ENCODE measurements around the gene PROB1.
"Not testable (repeated sequence)": the region's sequence is repeated elsewhere in the genome, so short reads cannot be mapped to it uniquely, and the experiment has no call there.

The PROB1 gene

DNA sequence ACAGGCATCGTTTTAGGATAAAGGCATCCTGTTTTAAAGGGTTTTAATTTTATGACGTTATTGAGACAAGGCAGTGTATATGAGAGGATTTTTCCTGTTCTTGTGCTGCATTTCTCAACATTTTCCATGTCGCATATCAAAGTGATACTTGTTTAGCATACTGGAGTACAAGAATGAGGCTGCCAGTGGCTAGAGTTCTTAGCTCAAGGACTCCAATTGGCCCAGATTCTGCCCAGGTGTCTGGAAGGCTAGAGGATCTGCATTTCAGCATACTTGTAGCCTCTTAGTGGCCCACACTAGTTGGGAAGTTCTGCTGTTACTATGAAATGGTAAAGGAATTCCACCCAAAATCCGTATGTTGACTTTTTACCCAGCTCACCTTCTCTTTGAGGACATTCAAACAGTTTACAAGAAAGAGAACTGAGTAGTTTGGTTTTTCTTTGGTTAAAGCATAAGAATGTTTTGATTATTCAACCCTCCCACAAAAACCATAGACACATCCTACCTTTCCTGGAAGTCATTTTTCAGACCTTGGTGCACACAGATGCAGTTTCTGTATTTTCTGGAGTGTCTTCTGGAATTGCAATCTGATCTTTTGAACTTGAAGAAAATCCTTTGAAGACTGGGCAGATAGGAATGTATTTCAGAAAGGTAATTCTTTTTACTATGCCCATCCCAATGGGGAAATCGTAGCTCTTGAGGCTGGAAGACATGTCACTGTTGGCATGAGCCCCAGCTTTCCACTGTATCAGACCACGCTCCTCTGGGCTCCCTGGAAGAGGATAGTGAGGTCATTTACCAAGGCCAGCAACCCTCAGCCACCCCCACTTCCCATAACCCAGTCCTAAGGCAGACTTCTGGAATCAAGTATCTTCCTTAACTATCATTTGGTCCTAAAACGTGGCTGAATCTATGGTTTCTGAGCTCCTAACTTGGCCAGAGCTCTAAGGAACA, 23.1 kb downstream of the PROB1 start:
- H3K36me3 ChIP-seq (ENCODE audit: control insufficient read depth, insufficient read depth, low read length): peaks cover 48% of the 10 kb centered on the region
- H3K4me1 ChIP-seq (ENCODE audit: control insufficient read depth, insufficient read depth, low read length): no peaks in the 10 kb centered on the region
- H3K9me3 ChIP-seq (ENCODE audit: control insufficient read depth, insufficient read depth, low read depth, low read length): no peaks in the 10 kb centered on the region
- H3K9ac ChIP-seq (ENCODE audit: low read length): no peak overlapping the region
- no peak overlapping the region for H3K4me3 ChIP-seq (ENCODE audit: low read depth, low read length)
- H3K27ac ChIP-seq (ENCODE audit: low read depth, low read length): no peak overlapping the region
- no peaks in the 10 kb centered on the region for H3K27me3 ChIP-seq (ENCODE audit: control insufficient read depth, insufficient read depth, low read length)

DNA sequence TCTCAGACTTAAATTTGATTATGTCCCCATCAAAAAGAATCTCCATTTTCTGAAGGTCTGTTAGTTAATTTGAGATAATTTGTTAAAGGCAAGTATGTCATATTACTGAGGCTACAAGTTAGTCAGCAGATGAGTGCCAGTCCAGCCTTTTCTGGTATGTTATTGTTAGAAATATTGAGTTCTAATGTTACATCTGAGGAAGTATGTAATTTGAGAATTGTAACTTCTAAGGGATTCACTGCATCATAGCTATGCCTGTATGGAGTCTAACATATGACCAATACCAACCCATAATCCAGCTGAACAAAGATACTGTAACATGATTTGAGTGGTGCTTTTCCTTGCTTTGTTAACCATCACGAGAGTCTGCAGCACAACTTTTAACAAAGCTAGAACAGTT, 25.7 kb downstream of the PROB1 start:
- Histone ChIP-seq H3K9me3 (ENCODE audit: control insufficient read depth, insufficient read depth, low read depth, low read length) (no peaks in the 10 kb centered on the region), H3K9ac (ENCODE audit: low read length) (no peak overlapping the region), H3K27ac (ENCODE audit: low read depth, low read length) (no peak overlapping the region), H3K4me3 (ENCODE audit: low read depth, low read length) (no peak overlapping the region), H3K36me3 (ENCODE audit: control insufficient read depth, insufficient read depth, low read length) (peaks cover 72% of the 10 kb centered on the region), H3K27me3 (ENCODE audit: control insufficient read depth, insufficient read depth, low read length) (no peaks in the 10 kb centered on the region), H3K4me1 (ENCODE audit: control insufficient read depth, insufficient read depth, low read length) (no peaks in the 10 kb centered on the region)

DNA sequence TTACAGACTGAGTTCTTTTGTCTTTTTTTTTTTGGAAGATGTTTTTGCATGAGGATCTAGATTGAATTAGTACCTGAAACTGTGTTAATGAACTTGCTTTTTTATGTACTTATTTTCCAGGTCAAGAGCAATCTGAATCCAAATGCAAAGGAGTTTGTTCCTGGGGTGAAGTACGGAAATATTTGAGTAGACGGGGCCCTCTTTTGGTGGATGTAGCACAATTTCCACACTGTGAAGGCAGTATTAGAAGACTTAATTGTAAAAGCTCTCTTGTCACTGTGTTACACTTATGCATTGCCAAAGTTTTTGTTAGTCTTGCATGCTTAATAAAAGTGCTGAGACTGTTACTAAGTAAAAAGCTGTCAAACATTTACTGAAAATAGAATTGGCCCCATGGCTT, 26.3 kb downstream of the PROB1 start:
- no peak overlapping the region for H3K27ac ChIP-seq (ENCODE audit: low read depth, low read length)
- no peak overlapping the region for H3K9ac ChIP-seq (ENCODE audit: low read length)
- no peak overlapping the region for H3K4me3 ChIP-seq (ENCODE audit: low read depth, low read length)
- H3K27me3 ChIP-seq (ENCODE audit: control insufficient read depth, insufficient read depth, low read length): no peaks in the 10 kb centered on the region
- H3K36me3 ChIP-seq (ENCODE audit: control insufficient read depth, insufficient read depth, low read length): peaks cover 77% of the 10 kb centered on the region
- no peaks in the 10 kb centered on the region for H3K9me3 ChIP-seq (ENCODE audit: control insufficient read depth, insufficient read depth, low read depth, low read length)
- H3K4me1 ChIP-seq (ENCODE audit: control insufficient read depth, insufficient read depth, low read length): no peaks in the 10 kb centered on the region

DNA sequence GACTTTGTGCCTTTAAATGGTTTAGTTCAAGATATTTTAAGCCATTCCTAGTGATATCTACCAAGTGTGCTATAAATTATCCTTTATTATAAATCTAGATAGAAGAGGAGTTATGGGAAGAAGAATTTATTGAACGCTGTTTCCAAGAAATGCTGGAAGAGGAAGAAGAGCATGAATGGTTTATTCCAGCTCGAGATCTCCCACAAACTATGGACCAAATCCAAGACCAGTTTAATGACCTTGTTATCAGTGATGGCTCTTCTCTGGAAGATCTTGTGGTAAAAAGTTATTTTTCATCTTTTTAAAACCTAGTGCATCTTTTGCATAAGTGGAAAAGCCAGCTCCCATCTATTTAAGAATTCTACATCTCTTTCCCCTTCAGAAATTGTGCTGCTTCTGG, 30.4 kb downstream of the PROB1 start:
- H3K4me1 ChIP-seq (ENCODE audit: control insufficient read depth, insufficient read depth, low read length): no peaks in the 10 kb centered on the region
- no peak overlapping the region for H3K4me3 ChIP-seq (ENCODE audit: low read depth, low read length)
- no peak overlapping the region for H3K27ac ChIP-seq (ENCODE audit: low read depth, low read length)
- peaks cover 59% of the 10 kb centered on the region for H3K36me3 ChIP-seq (ENCODE audit: control insufficient read depth, insufficient read depth, low read length)
- H3K27me3 ChIP-seq (ENCODE audit: control insufficient read depth, insufficient read depth, low read length): no peaks in the 10 kb centered on the region
- no peak overlapping the region for H3K9ac ChIP-seq (ENCODE audit: low read length)
- H3K9me3 ChIP-seq (ENCODE audit: control insufficient read depth, insufficient read depth, low read depth, low read length): no peaks in the 10 kb centered on the region

- Histone ChIP-seq H3K9ac (ENCODE audit: low read length) (no peak overlapping the region), H3K27me3 (ENCODE audit: control insufficient read depth, insufficient read depth, low read length) (no peaks in the 10 kb centered on the region), H3K36me3 (ENCODE audit: control insufficient read depth, insufficient read depth, low read length) (peaks cover 54% of the 10 kb centered on the region), H3K9me3 (ENCODE audit: control insufficient read depth, insufficient read depth, low read depth, low read length) (no peaks in the 10 kb centered on the region), H3K27ac (ENCODE audit: low read depth, low read length) (no peak overlapping the region), H3K4me3 (ENCODE audit: low read depth, low read length) (no peak overlapping the region), H3K4me1 (ENCODE audit: control insufficient read depth, insufficient read depth, low read length) (no peaks in the 10 kb centered on the region)
Observed at GRCh38 chr5:139363937-139364336, 31.0 kb downstream of the PROB1 start.

DNA sequence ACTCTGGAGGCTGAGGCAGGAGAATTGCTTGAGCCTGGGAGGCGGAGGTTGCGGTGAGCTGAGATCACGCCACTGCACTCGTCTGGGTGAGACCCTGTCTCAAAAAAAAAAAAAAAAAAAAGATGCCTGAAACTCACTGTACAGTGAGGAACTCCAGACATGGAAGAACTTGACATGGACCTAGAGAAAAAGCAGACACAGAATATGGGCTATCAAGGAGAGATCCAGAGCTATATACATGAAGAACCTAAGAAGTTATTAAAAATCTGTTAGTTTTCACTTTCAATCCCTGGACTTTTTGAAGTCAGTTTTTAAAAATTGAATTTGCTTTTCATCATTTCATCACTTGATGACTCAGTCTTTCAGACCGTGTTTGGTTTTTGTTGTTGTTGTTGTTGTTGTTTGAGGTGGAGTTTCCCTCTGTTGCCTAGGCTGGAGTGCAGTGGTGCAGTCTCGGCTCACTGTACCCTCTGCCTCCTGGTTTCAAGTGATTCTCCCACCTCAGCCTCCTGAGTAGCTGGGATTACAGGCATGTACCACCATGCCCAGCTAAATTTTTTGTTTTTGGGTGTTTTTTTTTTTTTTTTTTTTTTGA, 33.0 kb downstream of the PROB1 start:
- Histone ChIP-seq H3K36me3 (ENCODE audit: control insufficient read depth, insufficient read depth, low read length) (peaks cover 48% of the 10 kb centered on the region), H3K9me3 (ENCODE audit: control insufficient read depth, insufficient read depth, low read depth, low read length) (no peaks in the 10 kb centered on the region), H3K27me3 (ENCODE audit: control insufficient read depth, insufficient read depth, low read length) (no peaks in the 10 kb centered on the region), H3K4me3 (ENCODE audit: low read depth, low read length) (no peak overlapping the region), H3K27ac (ENCODE audit: low read depth, low read length) (no peak overlapping the region), H3K9ac (ENCODE audit: low read length) (no peak overlapping the region), H3K4me1 (ENCODE audit: control insufficient read depth, insufficient read depth, low read length) (no peaks in the 10 kb centered on the region)

DNA sequence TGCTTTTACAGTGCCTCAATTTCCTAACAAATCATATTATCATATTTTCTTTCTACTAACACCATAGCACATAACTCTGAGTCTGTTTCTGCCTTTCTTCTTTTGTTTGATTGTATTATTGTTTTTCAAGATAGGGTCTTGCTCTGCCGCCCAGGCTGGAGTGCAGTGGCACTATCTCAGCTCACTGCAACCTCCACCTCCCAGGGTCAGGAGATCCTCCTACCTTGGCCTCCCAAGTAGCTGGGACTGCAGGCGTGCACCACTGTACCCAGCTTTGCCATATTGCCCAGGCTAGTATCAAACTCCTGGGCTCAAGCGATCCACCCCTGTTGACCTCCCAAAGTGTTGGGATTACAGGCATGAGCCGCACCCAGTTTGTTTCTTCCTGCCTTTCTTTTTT, 34.5 kb downstream of the PROB1 start:
- Histone ChIP-seq H3K4me1 (ENCODE audit: control insufficient read depth, insufficient read depth, low read length) (no peaks in the 10 kb centered on the region), H3K4me3 (ENCODE audit: low read depth, low read length) (no peak overlapping the region), H3K36me3 (ENCODE audit: control insufficient read depth, insufficient read depth, low read length) (peaks cover 33% of the 10 kb centered on the region), H3K9ac (ENCODE audit: low read length) (no peak overlapping the region), H3K27ac (ENCODE audit: low read depth, low read length) (no peak overlapping the region), H3K9me3 (ENCODE audit: control insufficient read depth, insufficient read depth, low read depth, low read length) (no peaks in the 10 kb centered on the region), H3K27me3 (ENCODE audit: control insufficient read depth, insufficient read depth, low read length) (no peaks in the 10 kb centered on the region)

- Histone ChIP-seq H3K27ac (ENCODE audit: low read depth, low read length) (no peak overlapping the region), H3K36me3 (ENCODE audit: control insufficient read depth, insufficient read depth, low read length) (peaks cover 22% of the 10 kb centered on the region), H3K9me3 (ENCODE audit: control insufficient read depth, insufficient read depth, low read depth, low read length) (no peaks in the 10 kb centered on the region), H3K27me3 (ENCODE audit: control insufficient read depth, insufficient read depth, low read length) (no peaks in the 10 kb centered on the region), H3K4me1 (ENCODE audit: control insufficient read depth, insufficient read depth, low read length) (no peaks in the 10 kb centered on the region), H3K4me3 (ENCODE audit: low read depth, low read length) (no peak overlapping the region), H3K9ac (ENCODE audit: low read length) (no peak overlapping the region)
Observed at GRCh38 chr5:139358064-139358463, 36.8 kb downstream of the PROB1 start.

DNA sequence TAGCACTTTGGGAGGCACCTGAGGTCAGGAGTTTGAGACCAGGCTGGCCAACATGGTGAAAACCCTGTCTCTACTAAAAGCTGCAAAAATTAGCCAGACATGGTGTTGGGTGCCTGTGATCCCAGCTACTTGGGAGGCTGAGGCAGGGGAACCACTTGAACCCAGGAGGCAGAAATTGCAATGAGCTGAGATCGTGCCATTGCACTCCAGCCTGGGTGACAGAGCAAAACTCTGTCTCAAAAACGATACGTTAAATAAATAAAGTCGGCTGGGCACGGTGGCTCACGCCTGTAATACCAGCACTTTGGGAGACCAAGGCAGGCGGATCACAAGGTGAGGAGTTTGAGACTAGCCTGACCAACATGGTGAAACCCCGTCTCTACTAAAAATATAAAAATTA, 39.0 kb downstream of the PROB1 start:
- not testable (repeated sequence) for H3K9ac ChIP-seq (ENCODE audit: low read length); H3K4me3 ChIP-seq (ENCODE audit: low read depth, low read length); H3K4me1 ChIP-seq (ENCODE audit: control insufficient read depth, insufficient read depth, low read length); H3K27me3 ChIP-seq (ENCODE audit: control insufficient read depth, insufficient read depth, low read length); H3K27ac ChIP-seq (ENCODE audit: low read depth, low read length); H3K9me3 ChIP-seq (ENCODE audit: control insufficient read depth, insufficient read depth, low read depth, low read length)
- H3K36me3 ChIP-seq (ENCODE audit: control insufficient read depth, insufficient read depth, low read length): peaks cover 34% of the 10 kb centered on the region

- no peaks in the 10 kb centered on the region for H3K4me1 ChIP-seq (ENCODE audit: control insufficient read depth, insufficient read depth, low read length)
- H3K9me3 ChIP-seq (ENCODE audit: control insufficient read depth, insufficient read depth, low read depth, low read length): no peaks in the 10 kb centered on the region
- H3K4me3 ChIP-seq (ENCODE audit: low read depth, low read length): no peak overlapping the region
- H3K9ac ChIP-seq (ENCODE audit: low read length): no peak overlapping the region
- H3K36me3 ChIP-seq (ENCODE audit: control insufficient read depth, insufficient read depth, low read length): peaks cover 34% of the 10 kb centered on the region
- no peaks in the 10 kb centered on the region for H3K27me3 ChIP-seq (ENCODE audit: control insufficient read depth, insufficient read depth, low read length)
- H3K27ac ChIP-seq (ENCODE audit: low read depth, low read length): no peak overlapping the region
Observed at GRCh38 chr5:139354186-139354585, 40.7 kb downstream of the PROB1 start.

DNA sequence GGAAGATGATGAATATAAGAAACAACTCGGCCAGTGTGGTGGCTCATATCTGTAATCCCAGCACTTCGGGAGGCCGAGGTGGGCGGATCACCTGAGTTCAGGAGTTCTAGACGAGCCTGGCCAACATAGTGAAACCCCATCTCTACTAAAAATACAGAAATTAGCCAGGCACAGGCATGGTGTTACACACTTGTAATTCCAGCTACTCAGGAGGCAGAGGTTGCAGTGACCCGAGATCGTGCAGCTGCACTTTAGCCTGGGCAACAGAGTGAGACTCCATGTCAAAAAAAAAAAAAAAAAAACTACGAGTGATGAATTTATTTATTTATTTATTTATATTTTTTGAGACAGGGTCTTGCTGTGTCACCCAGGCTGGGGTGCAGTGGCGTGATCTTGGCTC, 47.0 kb downstream of the PROB1 start:
- peaks cover 21% of the 10 kb centered on the region for H3K36me3 ChIP-seq (ENCODE audit: control insufficient read depth, insufficient read depth, low read length)
- not testable (repeated sequence) for H3K27ac ChIP-seq (ENCODE audit: low read depth, low read length); H3K9me3 ChIP-seq (ENCODE audit: control insufficient read depth, insufficient read depth, low read depth, low read length); H3K27me3 ChIP-seq (ENCODE audit: control insufficient read depth, insufficient read depth, low read length); H3K9ac ChIP-seq (ENCODE audit: low read length); H3K4me1 ChIP-seq (ENCODE audit: control insufficient read depth, insufficient read depth, low read length); H3K4me3 ChIP-seq (ENCODE audit: low read depth, low read length)

Measured in HUES6 (cell line).